NCI-H82 treated with DMSO at 0.1 percent for 48 hours (cell line): ENCODE data around the gene VWA7.
A peak's percentile ranks its signal among the peaks of the same experiment; 100 is the strongest.
"Not testable (repeated sequence)": the region's sequence is repeated elsewhere in the genome, so short reads cannot be mapped to it uniquely, and the experiment has no call there.

Source experiments
- DNase-seq: peaks from one replicate; lab custom pipeline; 2025; ENCODE audit not compliant: unreplicated experiment; lab: John Stamatoyannopoulos, UW

The VWA7 gene

DNA sequence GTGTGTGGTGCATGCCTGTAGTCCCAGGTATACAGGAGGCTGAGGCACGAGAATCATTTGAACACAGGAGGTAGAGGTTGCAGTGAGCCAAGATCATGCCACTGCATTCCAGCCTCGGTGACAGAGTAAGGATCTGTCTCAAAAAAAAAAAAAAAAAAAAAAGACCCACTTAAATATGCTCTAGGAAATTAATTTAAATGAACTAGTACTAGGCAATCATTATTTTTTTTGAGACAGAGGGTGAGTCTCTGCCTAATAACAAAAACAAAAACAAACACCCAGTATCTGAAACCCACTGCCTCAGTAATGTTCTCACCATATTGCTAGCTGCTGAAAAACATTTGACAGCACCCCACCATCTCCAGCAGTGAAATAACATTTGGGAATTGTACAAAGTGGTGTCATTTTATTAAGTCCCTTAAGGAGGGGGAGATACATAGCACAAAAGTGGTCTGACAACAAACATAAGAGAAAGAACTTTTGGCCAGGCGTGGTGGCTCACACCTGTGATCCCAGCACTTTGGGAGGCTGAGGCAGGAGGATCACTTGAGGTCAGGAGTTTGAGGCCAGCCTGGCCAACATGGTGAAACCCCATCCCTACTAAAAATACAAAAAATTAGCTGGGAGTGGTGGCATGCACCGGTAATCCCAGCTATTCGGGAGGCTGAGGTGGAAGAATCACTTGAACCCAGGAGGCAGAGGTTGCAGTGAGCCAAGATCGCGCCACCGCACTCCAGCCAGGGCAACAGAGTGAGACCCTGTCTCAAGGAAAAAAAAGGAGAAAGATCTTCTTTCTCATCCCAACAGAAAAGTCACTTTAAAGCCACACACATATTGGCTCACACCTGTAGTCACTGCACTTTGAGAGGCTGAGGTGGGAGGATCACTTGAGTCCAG lies 24.2 kb upstream of the VWA7 start:
- DNase-seq: not testable (repeated sequence)

DNA sequence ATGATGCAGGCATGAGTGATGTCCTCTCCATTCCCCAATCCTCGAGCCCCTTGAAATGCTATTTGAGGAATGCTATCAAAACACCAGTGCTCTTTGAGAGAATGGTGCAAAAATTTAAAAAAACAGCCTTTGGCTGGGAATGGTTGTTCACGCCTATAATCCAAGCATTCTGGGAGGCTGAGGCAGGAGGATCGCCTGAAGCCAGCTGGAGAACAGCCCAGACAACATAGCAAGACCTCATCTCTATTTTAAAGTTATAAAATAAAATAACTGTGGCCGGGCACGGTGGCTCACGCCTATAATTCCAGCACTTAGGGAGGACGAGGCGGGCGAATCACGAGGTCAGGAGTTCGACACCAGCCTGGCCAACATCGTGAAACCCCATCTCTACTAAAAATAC lies 22.7 kb upstream of the VWA7 start:
- DNase-seq: no peak

DNA sequence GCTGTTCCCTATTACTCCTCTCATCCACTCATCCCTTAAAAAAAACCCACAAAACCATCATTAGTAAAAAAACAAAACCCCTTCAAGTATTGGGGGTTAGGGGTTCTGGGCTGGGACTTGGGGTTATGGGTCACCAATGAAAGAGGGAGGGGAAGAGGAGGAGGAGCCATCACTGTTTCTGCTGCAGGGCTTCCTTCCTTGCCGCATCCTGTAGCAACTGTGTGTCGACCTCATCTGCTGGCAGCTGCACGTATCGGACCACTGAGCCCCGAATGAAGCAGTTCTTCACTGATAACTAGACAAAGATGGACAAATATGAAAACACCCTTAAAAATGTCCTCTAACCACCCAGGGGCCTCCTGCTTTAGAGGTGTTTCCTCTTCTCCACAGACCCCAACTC lies 20.5 kb upstream of the VWA7 start:
- no peak for DNase-seq

DNA sequence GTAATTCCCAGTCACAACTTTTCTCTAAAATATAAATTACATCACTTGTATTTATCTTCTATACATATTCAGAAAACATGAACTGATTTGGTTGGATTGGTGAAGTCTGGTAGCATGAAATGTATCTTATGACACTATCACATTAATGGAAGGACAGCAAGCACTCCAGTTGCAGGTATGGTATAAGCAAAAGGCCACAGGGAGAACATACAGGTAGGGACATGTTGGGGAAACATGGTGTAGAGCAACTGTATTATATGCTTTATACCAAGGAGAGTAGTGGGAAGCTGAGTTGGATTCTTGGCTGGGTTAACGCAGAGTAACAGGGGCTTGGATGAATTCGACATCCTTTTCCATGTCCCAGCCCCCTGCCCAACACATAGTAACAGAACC lies 19.9 kb upstream of the VWA7 start:
- no peak for DNase-seq

DNA sequence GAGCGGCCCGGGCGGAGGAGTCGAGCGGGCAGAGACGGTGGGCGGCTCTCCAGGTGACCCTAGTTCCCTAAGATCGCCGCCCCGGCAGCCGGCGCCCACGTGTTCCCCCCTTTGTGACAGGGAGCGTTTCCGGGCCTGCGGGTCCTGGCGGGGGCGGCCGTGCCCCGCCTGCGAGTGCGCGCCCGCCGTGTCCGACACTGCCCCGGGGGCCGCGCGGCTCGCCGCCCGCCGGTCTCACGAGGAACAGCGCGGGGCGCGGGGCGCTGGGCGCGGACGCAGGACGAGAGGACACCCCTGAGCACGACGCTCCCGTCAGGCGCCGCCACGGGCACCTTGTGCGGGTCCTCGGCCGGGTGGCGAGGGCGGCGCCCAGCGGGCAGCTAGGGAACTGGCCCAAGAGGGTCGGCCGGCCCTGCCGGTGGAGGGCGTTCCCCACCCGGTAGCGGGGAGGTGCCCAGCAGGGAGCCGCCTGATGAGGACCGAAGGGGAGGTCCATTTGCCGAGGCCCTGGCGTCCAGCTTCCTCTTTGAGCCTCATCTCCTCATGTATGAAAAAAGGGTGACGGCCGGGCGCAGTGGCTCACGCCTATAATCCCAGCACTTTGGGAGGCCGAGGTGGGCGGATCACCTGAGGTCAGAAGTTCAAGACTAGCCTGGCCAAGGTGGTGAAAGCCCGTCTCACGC lies 18.6 kb upstream of the VWA7 start, which contains the start of gene VARS1:
Gene VARS1, minus strand, starts transcription at position 137 of the 683 bp plus-strand sequence. CDS start 535 bp downstream, outside the sequence.
- DNase-seq: peak; percentile 76

DNA sequence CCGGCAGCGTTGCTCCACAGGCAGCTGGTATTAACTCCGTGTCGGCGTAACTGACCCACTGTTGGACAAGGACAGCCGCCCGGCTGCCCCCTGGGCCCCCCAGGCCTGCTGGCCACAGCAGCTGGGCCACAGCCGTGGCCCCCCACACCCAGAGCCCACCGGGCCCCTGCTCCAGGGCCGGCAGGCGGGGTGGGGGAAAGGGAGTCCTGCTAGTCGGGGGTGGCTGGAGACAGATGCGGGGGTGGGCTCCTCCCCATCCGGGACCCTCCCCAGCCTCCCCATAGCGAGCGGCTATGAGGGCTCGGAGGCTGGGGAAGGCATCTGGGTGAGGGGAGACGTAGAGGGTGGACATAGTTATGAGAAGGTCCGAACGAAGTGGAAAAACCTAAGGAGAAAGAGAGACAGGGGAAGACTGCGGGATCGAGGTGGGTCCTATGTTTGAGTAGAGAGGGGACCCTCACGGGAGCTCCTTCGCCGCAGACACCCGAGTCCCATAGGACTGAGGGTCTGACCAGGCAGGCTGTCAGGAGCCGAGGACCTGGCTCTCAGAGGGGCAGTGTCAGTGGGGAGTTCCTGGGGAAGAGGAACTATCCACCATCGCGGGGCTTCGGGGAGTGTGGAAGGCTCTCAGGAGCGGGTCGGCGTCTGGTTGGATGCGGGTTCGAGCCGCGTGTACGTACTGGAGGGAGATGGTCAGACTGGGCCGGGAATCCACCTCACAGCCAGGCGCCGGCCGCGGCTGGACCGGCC lies 17.9 kb upstream of the VWA7 start:
- DNase-seq: no peak

DNA sequence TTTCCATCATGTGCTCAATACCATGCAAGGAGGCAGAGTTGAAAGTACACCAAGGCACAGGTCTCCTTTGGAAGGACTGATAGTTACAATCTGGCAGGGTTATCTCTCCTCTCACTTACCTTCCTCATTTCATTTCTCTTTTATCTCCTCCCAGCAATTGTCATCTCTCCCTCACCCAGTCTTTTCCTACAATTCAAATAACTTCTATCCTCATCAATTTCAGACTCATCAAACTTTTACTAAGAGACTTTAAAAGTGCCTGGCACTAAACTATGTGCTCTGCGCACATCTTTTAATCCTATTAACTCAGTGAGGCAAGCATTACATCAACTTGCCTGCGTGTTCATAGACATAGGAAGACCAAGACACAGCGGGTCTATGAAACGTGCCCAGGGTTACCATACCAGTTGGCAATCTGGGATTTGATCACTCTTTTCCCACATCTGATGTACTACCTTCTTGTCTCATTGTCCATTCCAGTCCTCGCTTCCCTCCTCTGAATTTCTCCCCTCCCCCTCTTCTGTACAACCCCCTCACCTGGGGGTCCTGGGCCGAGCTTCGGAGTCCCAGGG lies 17.3 kb upstream of the VWA7 start:
- DNase-seq: peak; percentile 40

DNA sequence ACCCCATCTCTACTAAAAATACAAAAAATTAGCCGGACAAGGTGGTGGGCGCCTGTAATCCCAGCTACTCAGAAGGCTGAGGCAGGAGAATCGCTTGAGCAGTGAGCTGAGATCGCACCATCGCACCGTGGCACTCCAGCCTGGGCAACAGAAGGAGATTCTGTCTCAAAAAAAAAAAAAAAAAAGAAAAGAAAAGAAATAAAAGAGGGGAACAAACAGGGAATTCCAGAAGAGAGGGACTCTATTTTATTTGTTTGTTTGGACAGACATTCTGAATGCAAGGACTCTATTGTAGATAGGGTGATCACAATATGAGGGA lies 16.8 kb upstream of the VWA7 start:
- DNase-seq: not testable (repeated sequence)

DNA sequence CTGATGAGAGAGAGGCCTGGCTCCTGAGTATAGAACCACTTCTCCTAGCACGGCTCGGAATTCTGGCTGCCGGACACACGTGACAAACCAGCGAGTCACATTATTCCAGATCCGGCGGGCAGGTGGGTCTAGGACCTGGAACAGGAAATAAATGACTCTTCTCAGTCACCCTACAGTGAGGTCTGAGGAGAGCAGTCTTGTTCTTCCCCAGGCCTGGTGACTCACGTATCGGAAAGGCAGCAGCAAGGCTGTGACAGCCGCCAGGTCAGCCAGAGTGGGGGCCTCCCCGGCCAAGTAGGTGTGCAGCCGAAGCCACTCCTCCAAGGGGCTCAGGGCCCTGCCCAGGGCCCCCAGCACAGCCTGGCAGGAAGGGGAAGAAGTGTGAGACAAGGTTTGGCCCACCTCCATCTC lies 15.6 kb upstream of the VWA7 start:
- no peak for DNase-seq

DNA sequence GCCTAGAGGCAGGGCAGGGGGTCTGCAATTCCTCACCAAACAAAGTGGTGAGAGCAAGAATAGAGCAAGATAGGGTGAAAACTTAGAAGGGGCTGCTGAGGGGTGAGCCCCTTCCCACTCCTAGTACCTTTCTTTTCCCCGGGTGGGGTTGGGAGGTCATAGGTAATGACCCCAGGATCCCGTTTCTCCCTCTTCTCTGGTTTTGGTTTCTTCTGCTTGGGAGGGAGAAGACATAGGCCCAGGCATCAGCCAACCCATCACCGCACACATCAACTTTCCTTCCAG lies 14.9 kb upstream of the VWA7 start:
- no peak for DNase-seq

DNA sequence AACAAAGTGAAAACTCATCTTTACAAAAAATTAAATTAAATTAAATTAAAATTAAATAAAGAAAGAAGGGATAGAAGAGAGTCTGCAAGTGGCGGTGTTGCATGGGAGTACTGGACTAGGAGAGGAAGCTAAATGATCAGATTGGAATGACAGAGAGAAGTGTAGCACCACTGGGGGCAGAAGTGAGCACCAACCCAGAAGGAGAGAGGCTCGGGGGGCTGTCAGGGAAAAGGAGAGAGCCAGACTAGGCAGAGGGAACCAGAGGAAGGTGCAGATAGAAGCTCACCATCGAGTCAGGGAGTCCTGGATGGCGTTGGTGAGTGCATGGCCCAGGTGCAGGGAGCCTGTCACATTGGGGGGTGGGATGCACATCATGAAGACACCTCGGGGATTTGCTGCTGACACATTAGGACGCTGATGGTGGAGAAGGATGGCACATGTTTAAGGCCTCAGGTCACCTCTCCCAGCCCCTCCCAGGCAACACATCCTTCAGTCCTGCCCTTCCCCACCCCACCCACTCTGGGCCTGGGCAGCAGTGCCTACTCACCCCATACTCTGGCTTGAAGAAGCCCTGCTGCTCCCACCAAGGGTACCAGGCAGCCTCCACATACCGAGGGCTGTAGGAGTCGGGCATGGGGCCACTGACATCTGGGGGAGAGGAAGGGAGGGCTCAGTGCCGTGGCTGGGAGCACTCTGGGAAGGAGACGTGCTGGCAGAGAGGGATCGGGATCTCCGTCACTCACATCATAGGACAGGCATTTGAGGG lies 14.4 kb upstream of the VWA7 start:
- DNase-seq: peak; percentile 66

DNA sequence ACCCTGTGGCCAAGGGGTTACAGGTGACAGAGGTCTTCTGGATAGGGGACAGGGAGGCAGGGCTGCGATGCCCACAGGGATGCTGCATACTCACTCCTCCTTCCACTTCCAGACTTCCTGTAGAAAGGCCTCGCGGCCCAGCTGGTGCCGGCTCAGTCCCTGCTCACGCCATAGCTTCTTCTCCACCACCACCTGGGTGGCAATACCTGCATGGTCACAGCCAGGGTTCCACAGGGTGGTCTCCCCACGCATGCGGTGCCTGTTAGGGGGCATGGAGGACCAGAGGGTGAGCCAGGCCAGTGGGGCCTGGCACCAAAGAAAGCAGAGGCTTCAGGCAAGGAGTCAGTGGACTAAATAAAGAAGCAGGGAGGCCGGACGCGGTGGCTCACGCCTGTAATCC lies 8.3 kb upstream of the VWA7 start:
- no peak for DNase-seq

DNA sequence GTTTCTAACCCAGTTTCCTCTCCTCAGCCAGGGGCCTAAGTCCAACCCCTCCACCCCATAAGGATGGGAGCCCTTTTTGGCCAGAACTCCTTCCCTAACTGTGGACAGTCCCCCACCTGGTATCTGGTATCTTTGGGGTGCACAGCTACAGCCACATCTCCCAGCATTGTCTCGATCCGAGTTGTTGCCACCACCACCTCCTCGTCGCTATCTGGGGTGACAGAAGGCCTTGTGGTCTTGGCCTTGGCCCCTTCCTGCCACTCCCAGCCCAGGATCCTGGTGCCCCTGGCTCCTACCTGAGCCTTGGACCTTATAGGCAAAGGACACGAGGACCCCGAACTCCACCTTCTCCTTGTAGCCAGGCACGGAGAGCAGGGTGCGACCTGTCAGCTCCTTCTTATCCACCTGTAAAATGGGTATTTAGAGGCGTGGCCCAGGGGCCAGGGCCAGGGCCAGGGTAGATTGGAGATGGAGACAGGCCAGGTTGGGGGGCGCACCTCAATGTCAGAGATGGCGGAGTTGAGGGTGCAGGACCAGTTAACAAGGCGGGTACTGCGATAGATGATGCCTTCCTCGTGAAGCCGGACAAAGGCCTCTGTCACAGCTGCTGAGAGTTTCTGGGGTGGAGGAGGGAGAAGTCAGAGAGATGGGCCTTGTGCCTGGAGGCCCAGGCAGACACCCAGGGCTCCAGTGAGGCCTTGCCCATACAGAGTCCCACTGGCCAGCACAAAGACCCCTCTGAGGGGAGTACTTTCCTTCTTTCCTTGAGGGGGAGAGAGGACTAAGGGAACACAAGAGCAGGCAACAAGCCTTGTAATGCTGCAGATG lies 7.2 kb upstream of the VWA7 start:
- no peak for DNase-seq

DNA sequence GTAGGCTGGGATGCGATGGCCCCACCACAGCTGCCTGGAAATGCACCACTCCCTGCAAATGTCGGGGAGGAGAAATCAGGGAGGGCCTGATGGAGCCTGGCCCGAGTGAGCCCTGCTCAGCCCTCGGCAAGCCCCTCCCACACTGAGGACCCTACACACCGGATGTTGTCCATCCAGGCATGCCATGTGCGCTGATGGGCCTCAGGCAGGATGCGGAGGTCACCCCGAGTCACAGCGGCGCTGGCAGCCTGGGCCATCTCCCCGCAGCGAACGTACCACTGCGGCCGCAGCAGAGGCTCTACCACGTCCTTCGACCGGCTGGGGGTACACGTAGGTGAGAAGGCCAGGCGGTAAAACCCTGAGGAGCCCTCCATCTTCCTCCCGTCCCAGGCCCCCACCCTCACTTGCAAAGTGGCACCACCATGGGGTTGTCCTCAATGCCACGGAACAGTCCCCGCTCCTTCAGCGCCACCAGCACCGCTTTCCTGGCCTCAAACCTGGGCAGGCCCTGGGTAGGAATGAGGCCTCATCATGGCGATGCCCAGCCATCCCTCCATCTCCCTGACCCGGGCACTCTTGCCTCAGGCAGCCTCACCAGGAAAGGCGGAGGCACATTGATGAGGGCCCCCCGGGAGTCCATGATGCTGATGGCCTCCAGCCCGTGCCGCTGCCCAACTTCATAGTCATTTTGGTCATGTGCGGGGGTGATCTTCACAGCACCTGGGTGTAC lies 5.2 kb upstream of the VWA7 start:
- no peak for DNase-seq

DNA sequence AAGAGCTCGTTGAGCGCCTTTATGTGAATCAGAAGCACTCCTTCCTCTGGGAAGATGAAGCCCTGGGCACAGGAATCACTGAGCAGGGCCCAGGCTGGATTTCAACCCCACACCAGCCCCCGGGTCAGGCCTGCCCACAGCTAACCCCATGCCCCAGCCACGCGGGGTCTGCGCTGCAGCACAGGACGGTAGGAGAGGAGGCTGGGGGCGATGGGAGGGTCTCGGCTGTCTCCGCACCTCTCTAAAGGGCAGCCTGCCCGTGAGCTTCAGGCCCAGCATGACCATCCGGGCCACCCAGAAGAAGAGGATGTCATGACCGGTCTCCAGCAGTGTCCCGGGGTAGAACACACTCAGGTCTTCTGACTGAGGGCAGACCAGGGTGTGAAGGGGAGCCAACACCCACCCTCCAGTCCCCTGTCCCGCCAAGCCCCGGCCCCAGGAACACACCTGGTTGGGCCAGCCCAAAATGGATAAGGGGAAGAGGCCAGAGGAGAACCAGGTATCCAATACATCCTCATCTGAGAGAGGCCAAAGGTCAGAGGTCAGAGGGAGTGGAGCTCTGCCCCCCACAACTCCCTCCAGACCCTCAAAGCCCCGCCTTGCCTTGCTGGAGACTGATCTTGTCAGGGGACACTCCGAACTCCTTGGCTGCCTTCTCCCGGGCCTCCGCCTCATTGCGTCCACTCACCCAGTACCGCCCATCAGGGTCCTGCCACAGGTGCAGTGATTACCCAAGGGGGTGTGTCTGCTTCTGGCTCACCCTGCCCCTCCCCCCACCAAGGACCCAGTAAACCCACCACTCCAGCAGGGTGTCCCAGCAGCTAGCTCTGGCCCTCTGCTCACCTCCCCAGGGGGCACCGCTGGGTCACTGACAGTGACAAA lies 4.4 kb upstream of the VWA7 start:
- DNase-seq: no peak

DNA sequence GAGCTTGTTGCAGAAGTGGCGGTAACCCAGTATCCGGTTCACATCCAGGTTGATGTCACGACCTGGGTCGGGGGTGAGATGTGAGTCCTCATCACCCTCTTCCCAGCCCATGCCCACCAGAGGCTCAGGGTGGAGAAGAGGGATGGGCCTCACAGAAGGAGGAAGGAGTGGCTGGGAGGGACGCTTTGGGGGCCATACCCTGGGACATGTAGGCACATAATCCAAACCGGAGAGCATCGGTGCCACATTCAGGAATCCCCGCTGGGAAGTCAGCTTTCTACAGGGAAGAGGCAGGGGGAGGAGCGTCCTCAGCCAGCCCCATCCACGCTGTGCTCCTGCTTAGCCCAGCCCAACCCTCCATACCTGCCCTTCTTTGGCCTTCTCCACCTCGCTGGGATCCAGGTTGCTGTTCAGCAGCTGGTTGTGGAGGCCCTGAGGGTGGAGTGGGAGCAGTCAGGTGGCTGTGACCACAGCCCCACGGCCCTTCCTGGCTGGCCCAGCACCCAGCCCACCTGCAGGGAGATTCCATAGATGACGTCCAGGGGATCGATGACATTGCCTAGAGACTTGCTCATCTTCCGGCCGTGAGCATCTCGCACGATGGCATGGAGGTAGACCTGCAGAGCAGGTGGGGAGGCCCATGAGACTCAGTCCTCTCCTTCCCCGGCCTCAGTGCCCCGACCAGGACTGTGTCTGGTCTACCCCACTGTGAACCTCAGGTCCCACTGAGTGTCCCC lies 3.5 kb upstream of the VWA7 start:
- DNase-seq: no peak

DNA sequence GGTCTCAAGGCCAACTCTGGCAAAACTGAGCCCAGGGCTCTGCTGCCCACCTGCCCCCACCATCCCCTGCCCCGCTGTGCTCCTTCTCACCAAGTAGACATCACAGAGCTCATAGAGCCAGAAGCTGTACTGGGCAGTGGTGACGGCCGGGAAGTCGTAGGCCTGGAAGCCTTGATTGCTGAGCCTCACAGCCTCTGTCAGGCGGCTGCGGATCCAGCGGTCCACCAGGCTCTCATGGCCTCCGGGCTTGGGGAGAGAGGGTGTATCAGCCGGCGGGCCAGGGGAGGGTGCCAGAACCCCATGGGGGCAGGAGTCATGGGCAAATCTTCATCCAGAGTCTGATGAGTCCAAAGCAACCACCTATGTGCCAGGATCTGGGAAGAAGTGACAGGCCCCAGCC lies 2.8 kb upstream of the VWA7 start:
- DNase-seq: no peak
